Iris pigment epithelial cell (primary cell): ENCODE data around the gene FAM53B.

ENCODE experiments used
- DNase-seq: peaks from one replicate; pipeline ENCODE4 v3.0.0-alpha.2; 2011; ENCODE audit warnings: low read depth

Gene FAM53B

DNA sequence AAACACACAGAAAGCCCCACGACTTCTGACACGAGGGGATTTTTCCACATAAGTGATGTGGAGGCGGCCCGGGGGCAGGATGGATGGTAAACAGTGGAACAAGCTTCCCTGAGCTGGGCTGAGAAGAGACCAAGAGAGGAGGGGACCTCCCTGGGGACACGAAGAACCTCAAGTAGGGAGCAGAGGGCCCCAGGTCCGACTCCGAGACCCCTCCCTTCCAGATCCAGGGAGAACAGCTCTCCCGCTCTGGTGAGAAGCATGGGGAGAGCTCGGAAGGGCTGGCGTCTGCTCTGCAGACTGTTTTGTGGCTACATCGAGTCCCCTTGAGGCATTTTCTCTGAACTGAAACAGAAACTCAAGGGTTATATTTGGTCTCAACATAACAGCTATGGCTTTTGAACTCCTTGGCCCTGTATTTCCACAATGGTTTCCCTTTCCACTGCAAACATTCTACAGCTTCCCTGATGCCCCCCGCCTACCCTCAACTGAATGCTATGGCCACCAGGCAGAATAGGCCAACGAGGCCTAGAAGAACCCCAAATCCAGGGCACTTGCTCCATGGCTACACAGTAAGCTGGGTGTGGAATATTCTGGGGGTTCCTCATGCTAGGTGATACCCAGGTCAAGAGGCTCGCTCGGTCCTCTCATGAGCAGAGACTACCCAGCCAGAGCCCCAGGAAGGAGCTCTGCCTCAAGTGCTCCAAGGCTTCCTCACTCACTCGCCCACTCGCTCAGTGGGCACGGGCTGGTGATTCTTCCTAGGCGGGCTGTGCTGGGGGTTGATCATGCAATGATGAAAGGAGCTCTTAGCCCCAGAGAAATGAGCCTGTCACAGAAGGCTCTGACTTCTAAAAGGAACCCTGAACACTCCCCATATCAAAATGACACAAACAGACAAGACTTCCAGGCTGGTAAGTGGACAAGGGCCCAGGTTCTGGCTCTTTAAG is 47.5 kb downstream of the FAM53B start:
- DNase-seq, result no peak

DNA sequence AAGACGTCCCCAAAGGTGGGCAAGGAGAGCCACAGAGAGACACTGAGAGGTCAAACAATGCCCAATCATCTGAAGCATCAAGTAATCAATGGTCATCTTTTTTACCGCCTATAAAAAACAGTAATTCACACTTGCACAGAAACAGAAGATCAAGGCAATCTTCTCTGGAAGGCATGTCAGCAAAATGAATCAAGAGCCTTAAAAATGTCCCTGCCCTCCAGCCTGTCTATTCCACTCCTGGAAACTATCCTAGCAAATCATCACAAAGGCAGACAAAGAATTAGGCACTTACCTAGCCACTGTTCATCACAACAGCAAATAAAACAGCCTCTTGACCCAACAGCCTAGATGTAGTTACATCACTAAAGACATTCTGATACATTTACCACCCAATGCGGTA is 48.9 kb downstream of the FAM53B start:
- DNase-seq, result no peak

GRCh38 chr10:124694481-124695220 is 49.5 kb downstream of the FAM53B start:
- no peak for DNase-seq

DNA sequence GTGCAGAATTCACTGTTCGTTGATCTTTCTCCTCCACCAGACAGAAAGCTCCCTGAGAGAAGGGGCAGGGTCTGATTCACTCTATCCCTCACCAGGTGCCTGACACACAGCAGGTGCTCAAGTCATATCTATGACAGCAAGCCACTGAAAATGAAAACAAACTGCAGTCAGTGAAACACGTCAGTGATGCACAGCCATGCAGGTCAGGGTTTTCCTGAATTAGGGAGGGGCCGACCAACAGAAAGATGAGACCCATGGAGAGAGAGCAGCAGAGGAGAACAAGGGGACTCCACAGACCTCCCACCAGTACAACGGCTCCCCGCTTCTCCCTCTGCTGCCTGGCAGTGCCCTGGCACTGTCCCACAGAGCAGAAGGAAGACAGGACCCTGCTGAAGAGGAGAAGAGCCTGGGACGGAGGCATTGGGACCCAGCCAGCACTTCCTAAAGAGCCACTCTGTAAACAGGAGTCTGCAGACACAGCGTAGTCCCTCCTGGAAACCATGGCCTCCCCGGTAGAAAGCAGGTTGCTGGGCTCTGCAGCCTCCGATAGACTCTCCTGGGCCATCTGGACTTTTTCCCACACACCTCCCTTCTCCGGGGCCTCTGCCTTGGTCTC is 50.3 kb downstream of the FAM53B start:
- no peak for DNase-seq

- no peak for DNase-seq
Measured at GRCh38 chr10:124693396-124693795, 50.8 kb downstream of the FAM53B start.

GRCh38 chr10:124692100-124692446 is 52.1 kb downstream of the FAM53B start:
- no peak for DNase-seq

GRCh38 chr10:124691421-124692099 is 52.6 kb downstream of the FAM53B start:
- DNase-seq, result no peak

GRCh38 chr10:124691002-124691401 is 53.2 kb downstream of the FAM53B start:
- DNase-seq, result no peak

DNA sequence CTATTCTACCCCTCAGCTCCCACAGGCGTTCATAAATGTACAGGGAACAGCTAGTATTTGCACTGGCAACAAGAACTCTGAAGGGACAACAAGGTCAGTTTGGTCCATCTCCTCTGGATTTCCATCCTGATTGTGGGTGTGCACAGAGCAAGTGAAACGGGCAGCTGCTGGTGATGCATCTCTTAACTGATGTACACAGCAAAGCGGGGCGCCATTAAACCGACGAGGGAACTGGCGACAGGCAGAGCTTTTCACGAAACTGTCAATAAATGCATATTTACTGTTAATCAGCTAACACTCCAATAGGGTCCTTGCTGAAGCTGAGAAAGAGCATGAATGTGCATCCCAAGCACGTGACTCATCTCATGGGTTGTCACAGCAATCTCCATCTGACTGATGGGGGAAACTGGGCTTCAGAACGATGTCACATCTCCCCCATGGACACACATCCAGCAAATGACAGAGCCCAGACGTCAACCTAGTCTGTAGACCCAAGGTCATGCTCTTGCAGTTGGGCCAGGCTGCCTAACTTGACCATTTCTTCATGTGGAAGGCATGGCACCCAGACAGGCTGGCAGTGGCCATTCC is 54.2 kb downstream of the FAM53B start:
- no peak for DNase-seq

DNA sequence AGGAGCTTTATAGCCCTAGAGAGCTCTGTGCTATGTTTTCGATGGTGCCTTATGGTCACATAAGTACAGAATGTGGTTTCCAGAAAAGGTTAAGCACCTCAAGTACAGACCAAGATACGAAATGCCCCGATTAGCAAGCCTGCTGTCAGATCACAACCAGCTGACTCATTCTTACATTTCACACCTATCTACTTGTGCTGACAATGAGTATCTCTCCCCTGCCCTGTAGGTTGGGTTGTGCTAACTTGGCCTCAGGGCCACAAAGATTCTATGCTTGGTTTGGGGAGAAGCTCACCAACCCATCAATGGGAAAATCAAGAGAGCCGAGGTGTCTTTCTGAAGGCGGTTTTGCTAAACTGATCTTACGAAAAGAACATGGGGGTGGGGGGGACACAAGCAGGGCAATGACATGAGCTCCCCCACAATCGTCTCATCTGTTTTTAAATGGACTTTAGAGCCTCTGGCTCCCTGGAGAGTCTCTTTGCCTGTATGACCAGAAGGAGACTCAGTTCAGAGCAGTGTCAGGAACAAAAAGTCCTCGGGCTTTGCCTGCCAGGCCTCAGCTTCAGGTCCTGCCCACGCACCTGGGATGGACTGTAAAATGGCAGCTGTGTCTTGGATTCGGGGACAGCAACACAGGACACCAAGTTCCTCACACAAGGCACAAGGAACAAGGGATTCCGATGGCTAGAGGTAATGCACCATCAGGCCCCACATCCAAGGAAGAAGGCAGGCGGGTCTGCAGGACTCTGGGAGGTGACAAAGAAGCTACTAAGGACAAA is 55.1 kb downstream of the FAM53B start:
- DNase-seq, result peak; percentile 36

DNA sequence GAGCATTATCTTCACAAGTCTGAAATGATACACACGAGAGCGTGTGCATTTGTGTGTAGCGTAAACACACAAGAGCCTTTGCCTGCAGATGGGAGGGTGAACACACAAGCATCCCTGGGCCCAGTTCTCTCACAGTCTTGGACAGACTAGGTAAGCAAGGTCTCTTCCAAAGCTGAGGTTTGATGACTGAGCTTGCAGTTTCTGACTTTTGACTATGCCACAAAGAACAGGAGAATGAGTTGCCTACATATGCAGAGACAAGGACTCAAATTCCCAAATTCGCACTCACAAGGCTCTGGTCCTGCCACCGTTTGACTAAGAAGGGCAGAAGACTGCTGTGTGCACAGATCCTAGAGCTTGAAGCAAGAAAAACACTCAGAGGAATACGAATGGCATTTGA is 55.8 kb downstream of the FAM53B start:
- no peak for DNase-seq

- DNase-seq, result no peak
Measured at GRCh38 chr10:124686707-124687376, 57.3 kb downstream of the FAM53B start.

DNA sequence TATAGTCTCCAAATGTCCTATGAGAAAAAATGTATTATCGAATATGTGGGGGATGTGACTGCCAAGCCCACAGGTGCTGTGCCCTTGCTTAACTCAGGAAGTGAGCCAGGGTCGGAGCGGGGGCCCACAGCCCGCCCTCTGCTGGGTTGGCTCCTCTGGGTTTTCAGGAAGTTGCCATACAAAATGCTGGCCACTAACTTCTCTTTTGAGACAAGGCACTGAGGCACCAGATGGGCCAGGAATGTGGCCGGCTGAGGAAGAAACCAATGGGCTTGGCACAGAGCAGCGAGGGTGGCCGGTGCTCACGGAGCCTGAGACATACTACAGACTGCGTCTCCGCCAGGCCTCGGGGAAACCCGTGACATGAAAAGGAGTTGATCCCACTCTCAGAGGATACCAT is 58.9 kb downstream of the FAM53B start:
- DNase-seq, result no peak

DNA sequence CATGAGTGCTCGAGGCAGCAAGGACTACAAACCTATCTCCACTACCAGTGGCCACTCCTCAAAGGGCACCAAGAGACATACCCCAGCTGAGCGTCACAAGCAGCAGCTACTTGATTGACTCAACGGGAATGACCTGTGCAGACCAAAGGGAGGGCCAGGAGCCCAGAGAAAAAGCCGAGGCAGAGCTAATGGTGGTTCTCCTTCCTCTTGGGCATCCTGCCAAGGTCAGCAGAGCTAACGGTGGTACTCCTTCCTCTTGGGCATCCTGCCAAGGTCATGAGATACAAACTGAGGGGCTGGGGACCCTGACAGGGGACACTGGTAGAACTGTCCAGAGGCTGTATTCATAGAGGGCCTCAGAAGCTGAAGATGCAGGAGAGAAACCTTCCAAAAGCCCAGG is 60.4 kb downstream of the FAM53B start:
- no peak for DNase-seq

- no peak for DNase-seq
Measured at GRCh38 chr10:124681626-124682552, 62.3 kb downstream of the FAM53B start.

DNA sequence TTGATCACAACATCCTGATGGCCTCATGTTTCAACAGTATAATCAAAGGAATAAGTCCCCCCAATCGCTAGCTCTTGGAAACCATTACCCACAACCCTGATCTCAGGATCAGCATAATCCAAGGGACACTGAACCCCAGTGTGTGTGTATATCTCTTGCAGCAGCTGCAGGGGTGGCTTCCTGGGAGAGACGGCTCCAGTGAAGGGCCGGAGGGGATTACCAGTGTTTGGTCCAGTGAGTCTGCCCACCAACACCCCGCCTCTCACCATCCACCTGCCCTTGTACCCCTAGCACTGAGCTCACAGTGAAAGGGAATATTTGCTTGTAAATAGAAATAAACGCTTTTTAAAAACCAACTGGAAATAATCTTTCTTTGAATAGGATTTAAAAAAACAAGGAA is 63.1 kb downstream of the FAM53B start:
- DNase-seq, result no peak

DNA sequence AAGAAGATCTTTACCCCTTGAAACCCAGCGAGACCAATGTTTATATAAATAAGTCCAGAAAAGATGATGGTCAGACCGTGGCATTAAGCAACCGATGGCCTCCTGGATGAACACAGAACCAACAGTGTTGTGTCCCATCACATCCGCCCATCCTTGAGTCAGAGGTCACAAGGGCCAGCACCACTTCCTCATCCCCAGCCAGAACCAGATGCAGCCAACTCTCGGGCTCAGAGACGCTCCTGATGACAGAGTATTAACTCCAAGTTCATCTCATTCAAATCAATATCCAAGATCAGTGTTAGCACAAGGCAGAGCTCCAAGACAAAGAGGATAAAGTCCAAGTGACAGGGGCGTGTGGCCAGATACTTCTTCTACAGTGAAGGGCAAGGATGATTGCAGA is 63.5 kb downstream of the FAM53B start:
- DNase-seq, result peak; percentile 76

DNA sequence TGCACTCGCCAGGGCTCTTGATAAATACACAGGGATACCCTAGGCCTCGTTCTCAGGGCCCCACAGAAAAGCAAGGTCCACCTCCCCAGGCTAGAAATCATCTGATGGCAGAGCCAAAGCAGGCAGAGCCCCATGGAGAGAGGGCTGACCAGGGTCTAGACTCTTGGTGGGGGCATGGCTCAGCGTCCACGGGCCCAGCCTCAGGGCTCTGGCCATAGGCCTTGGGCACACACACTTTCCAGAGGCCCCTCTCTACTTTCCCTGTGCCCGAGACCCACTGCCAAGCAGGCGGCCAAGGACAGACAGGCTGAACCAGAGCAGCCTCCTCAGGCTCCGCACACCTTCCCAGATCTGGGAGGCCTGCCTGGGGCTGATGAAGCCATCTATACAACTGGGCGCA is 64.8 kb downstream of the FAM53B start:
- DNase-seq, result no peak

DNA sequence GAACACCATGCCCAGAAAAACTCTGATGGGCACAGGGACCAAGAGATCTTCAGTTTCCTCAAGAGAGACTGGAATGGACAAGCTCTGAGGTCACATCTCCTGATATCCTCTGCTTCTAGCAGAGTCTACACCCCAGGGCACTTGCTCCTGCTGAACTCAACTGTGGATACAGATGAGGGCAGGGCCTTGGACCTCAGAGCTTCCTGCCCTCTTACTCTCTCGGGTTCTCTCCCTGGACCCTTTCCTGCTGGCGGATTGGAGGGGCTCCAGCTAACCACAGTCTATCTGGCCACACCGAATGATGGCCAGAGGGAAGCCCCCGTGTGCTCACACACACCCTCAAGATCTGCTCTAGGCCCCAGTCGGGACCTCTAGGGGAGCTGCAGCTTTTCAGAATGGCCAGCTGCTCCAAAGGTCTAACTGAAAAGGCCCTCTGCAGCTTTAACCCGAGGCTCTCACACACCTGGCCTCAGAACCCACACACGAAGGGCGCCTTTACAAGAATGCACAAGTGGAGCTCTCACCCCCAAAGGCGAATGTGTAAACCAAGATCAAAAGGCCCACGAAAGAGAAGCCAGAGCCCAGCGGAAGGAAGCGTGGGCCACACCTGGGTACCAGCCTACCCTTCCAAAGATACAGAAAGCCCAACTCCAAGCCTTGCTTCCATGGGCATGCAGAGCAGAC is 65.5 kb downstream of the FAM53B start:
- DNase-seq, result no peak
